Adrenal gland (tissue), 5 donors: ENCODE measurements around the gene NBAS.

Source experiments
- CTCF ChIP-seq, 6 experiments: fragments of 450-650 bp in 4 of 6; fragments of 200-600 bp in 2 of 6; sonication (generic) in 1 of 6; IDR thresholded peaks; 1 replicate in 5 of 6; 2 replicates in 1 of 6; pipeline versions ENCODE4 v1.5.1 to v1.8.0; 2016 to 2021; ENCODE audit warnings: antibody characterized with exemption in 6 of 6, mild to moderate bottlenecking in 2 of 6, moderate library complexity in 1 of 6
- POLR2A ChIP-seq, 2 donors: fragments of 450-650 bp; IDR thresholded peaks; one replicate each; pipeline ENCODE4 v1.6.1; 2017; ENCODE audit warnings: antibody characterized with exemption in 2 of 2, mild to moderate bottlenecking in 2 of 2, moderate library complexity in 1 of 2
- donor health status: DM: no; HTN: no; CAD: no.

- TF ChIP-seq CTCF (IDR thresholded peaks at IDR 0.05) (peak; percentile 17 to 58 (median 36)), POLR2A (IDR thresholded peaks at IDR 0.05) (no peak)
Observed at GRCh38 chr2:15159751-15160177, 401.4 kb downstream of the NBAS start.
